Measurements from ENCODE around the gene DMRTB1.

The DMRTB1 gene

GRCh38 chr1:53455364-53455991, 3.7 kb upstream of the DMRTB1 start:
- Histone ChIP-seq H3K4me3 (ENCODE audit: low read depth, low read length) (no peak overlapping the region), H3K9ac (ENCODE audit: low read depth, low read length) (no peak overlapping the region), H3K9me3 (ENCODE audit: control insufficient read depth, insufficient read depth, low read length) (no peaks in the 10 kb centered on the region), H3K4me1 (ENCODE audit: control insufficient read depth, insufficient read depth, low read length) (peaks cover 3% of the 10 kb centered on the region), H3K36me3 (ENCODE audit: control insufficient read depth, insufficient read depth, low read length) (no peaks in the 10 kb centered on the region), H3K27me3 (ENCODE audit: control insufficient read depth, insufficient read depth, low read length) (no peaks in the 10 kb centered on the region)

- no peaks in the 10 kb centered on the region for H3K36me3 ChIP-seq (ENCODE audit: control insufficient read depth, insufficient read depth, low read length)
- H3K9ac ChIP-seq (ENCODE audit: low read depth, low read length): no peak overlapping the region
- H3K4me3 ChIP-seq (ENCODE audit: low read depth, low read length): no peak overlapping the region
- no peaks in the 10 kb centered on the region for H3K9me3 ChIP-seq (ENCODE audit: control insufficient read depth, insufficient read depth, low read length)
- H3K4me1 ChIP-seq (ENCODE audit: control insufficient read depth, insufficient read depth, low read length): no peaks in the 10 kb centered on the region
- H3K27me3 ChIP-seq (ENCODE audit: control insufficient read depth, insufficient read depth, low read length): no peaks in the 10 kb centered on the region
Measured at GRCh38 chr1:53458634-53459033, 565 bp upstream of the DMRTB1 start.

- H3K36me3 ChIP-seq (ENCODE audit: control insufficient read depth, insufficient read depth, low read length): no peaks in the 10 kb centered on the region
Measured at GRCh38 chr1:53460211-53460634, 1.0 kb downstream of the DMRTB1 start.

GRCh38 chr1:53460666-53461322, 1.6 kb downstream of the DMRTB1 start:
- H3K4me3 ChIP-seq (ENCODE audit: low read depth, low read length): no peak overlapping the region
- H3K9me3 ChIP-seq (ENCODE audit: control insufficient read depth, insufficient read depth, low read length): no peaks in the 10 kb centered on the region

More at GRCh38 chr1:53460211-53460634, 1.0 kb downstream of the DMRTB1 start:
- Histone ChIP-seq H3K4me1 (ENCODE audit: control insufficient read depth, insufficient read depth, low read length) (no peaks in the 10 kb centered on the region), H3K9me3 (ENCODE audit: control insufficient read depth, insufficient read depth, low read length) (no peaks in the 10 kb centered on the region), H3K27me3 (ENCODE audit: control insufficient read depth, insufficient read depth, low read length) (no peaks in the 10 kb centered on the region), H3K4me3 (ENCODE audit: low read depth, low read length) (no peak overlapping the region), H3K9ac (ENCODE audit: low read depth, low read length) (no peak overlapping the region)

GRCh38 chr1:53461323-53462044, 2.3 kb downstream of the DMRTB1 start:
- H3K4me3 ChIP-seq (ENCODE audit: low read depth, low read length): no peak overlapping the region
- no peaks in the 10 kb centered on the region for H3K9me3 ChIP-seq (ENCODE audit: control insufficient read depth, insufficient read depth, low read length)
- no peak overlapping the region for H3K9ac ChIP-seq (ENCODE audit: low read depth, low read length)
- no peaks in the 10 kb centered on the region for H3K4me1 ChIP-seq (ENCODE audit: control insufficient read depth, insufficient read depth, low read length)
- no peaks in the 10 kb centered on the region for H3K27me3 ChIP-seq (ENCODE audit: control insufficient read depth, insufficient read depth, low read length)
- H3K36me3 ChIP-seq (ENCODE audit: control insufficient read depth, insufficient read depth, low read length): no peaks in the 10 kb centered on the region

More at GRCh38 chr1:53460666-53461322, 1.6 kb downstream of the DMRTB1 start:
- Histone ChIP-seq H3K36me3 (ENCODE audit: control insufficient read depth, insufficient read depth, low read length) (no peaks in the 10 kb centered on the region), H3K4me1 (ENCODE audit: control insufficient read depth, insufficient read depth, low read length) (no peaks in the 10 kb centered on the region), H3K27me3 (ENCODE audit: control insufficient read depth, insufficient read depth, low read length) (no peaks in the 10 kb centered on the region), H3K9ac (ENCODE audit: low read depth, low read length) (no peak overlapping the region)

- no peaks in the 10 kb centered on the region for H3K36me3 ChIP-seq (ENCODE audit: control insufficient read depth, insufficient read depth, low read length)
- no peaks in the 10 kb centered on the region for H3K4me1 ChIP-seq (ENCODE audit: control insufficient read depth, insufficient read depth, low read length)
- H3K4me3 ChIP-seq (ENCODE audit: low read depth, low read length): no peak overlapping the region
- no peak overlapping the region for H3K9ac ChIP-seq (ENCODE audit: low read depth, low read length)
- H3K27me3 ChIP-seq (ENCODE audit: control insufficient read depth, insufficient read depth, low read length): no peaks in the 10 kb centered on the region
- H3K9me3 ChIP-seq (ENCODE audit: control insufficient read depth, insufficient read depth, low read length): no peaks in the 10 kb centered on the region
Measured at GRCh38 chr1:53462193-53462592, 3.0 kb downstream of the DMRTB1 start.

- H3K4me1 ChIP-seq (ENCODE audit: control insufficient read depth, insufficient read depth, low read length): no peaks in the 10 kb centered on the region
- H3K9ac ChIP-seq (ENCODE audit: low read depth, low read length): no peak overlapping the region
- H3K27me3 ChIP-seq (ENCODE audit: control insufficient read depth, insufficient read depth, low read length): no peaks in the 10 kb centered on the region
- no peaks in the 10 kb centered on the region for H3K9me3 ChIP-seq (ENCODE audit: control insufficient read depth, insufficient read depth, low read length)
- H3K4me3 ChIP-seq (ENCODE audit: low read depth, low read length): no peak overlapping the region
- no peaks in the 10 kb centered on the region for H3K36me3 ChIP-seq (ENCODE audit: control insufficient read depth, insufficient read depth, low read length)
Measured at GRCh38 chr1:53462769-53463501, 3.7 kb downstream of the DMRTB1 start.

GRCh38 chr1:53463961-53464899, 5.0 kb downstream of the DMRTB1 start:
- Histone ChIP-seq H3K36me3 (ENCODE audit: control insufficient read depth, insufficient read depth, low read length) (peaks cover 2% of the 10 kb centered on the region), H3K9me3 (ENCODE audit: control insufficient read depth, insufficient read depth, low read length) (no peaks in the 10 kb centered on the region), H3K9ac (ENCODE audit: low read depth, low read length) (no peak overlapping the region), H3K27me3 (ENCODE audit: control insufficient read depth, insufficient read depth, low read length) (no peaks in the 10 kb centered on the region), H3K4me3 (ENCODE audit: low read depth, low read length) (no peak overlapping the region), H3K4me1 (ENCODE audit: control insufficient read depth, insufficient read depth, low read length) (no peaks in the 10 kb centered on the region)

GRCh38 chr1:53465023-53465957, 6.1 kb downstream of the DMRTB1 start:
- Histone ChIP-seq H3K9me3 (ENCODE audit: control insufficient read depth, insufficient read depth, low read length) (no peaks in the 10 kb centered on the region), H3K36me3 (ENCODE audit: control insufficient read depth, insufficient read depth, low read length) (peaks cover 2% of the 10 kb centered on the region), H3K4me3 (ENCODE audit: low read depth, low read length) (no peak overlapping the region), H3K27me3 (ENCODE audit: control insufficient read depth, insufficient read depth, low read length) (no peaks in the 10 kb centered on the region), H3K9ac (ENCODE audit: low read depth, low read length) (no peak overlapping the region), H3K4me1 (ENCODE audit: control insufficient read depth, insufficient read depth, low read length) (peaks cover under 1% of the 10 kb centered on the region)

GRCh38 chr1:53467391-53467790, 8.2 kb downstream of the DMRTB1 start:
- peaks cover 4% of the 10 kb centered on the region for H3K27me3 ChIP-seq (ENCODE audit: control insufficient read depth, insufficient read depth, low read length)
- H3K9ac ChIP-seq (ENCODE audit: low read depth, low read length): no peak overlapping the region
- H3K9me3 ChIP-seq (ENCODE audit: control insufficient read depth, insufficient read depth, low read length): no peaks in the 10 kb centered on the region
- H3K4me1 ChIP-seq (ENCODE audit: control insufficient read depth, insufficient read depth, low read length): peaks cover 2% of the 10 kb centered on the region
- H3K4me3 ChIP-seq (ENCODE audit: low read depth, low read length): no peak overlapping the region
- peaks cover 2% of the 10 kb centered on the region for H3K36me3 ChIP-seq (ENCODE audit: control insufficient read depth, insufficient read depth, low read length)
